Activated CD4-positive, alpha-beta T cell treated with anti-CD3 and anti-CD28 coated beads, Interleukin-2, amount 10 ng/mL, durations not matched to agents 7 days and 5 days (primary cell): ENCODE measurements around the gene KLK5. TPM values are rescaled to one million over a fixed set of nuclear protein-coding genes. Genes with fewer than 3 reads are reported as not detected.

Experiments
- total RNA-seq, 2 experiments: library from RNA; stranded (reverse); gene quantifications; one replicate each; pipeline ENCODE4 v1.2.3, GENCODE V29; 2021

The KLK5 gene
- total RNA-seq, 2 experiments from 2014 or later = not detected

Other genes starting within 250 kb of the KLK5 start
- not detected for gene SHANK1, start 233.2 kb downstream of the KLK5 start, total RNA-seq
- gene CLEC11A, start 229.7 kb downstream of the KLK5 start, total RNA-seq = 1 to 10 TPM; 1.3 to 1.5 TPM
- not detected for gene GPR32, start 182.6 kb downstream of the KLK5 start, total RNA-seq
- gene ACP4, start 162.6 kb downstream of the KLK5 start, total RNA-seq = not detected
- gene KLK1, start 129.3 kb downstream of the KLK5 start, total RNA-seq = 1 to 10 TPM in 1 of 2 experiments, under 1 TPM in 1; 0.75 to 1.1 TPM
- not detected for gene KLK15, start 119.5 kb downstream of the KLK5 start, total RNA-seq
- gene KLK3, start 98.1 kb downstream of the KLK5 start, total RNA-seq = not detected
- gene KLK2, start 79.6 kb downstream of the KLK5 start, total RNA-seq = not detected
- gene KLK4, start 41.6 kb downstream of the KLK5 start, total RNA-seq = not detected
- gene KLK6, start 16.6 kb upstream of the KLK5 start, total RNA-seq = not detected
- gene KLK7, start 30.9 kb upstream of the KLK5 start, total RNA-seq = not detected
- gene KLK8, start 48.6 kb upstream of the KLK5 start, total RNA-seq = not detected
- not detected for gene KLK10, start 66.7 kb upstream of the KLK5 start, total RNA-seq
- not detected for gene KLK11, start 73.6 kb upstream of the KLK5 start, total RNA-seq
- not detected for gene KLK12, start 82.0 kb upstream of the KLK5 start, total RNA-seq
- not detected for gene KLK13, start 112.1 kb upstream of the KLK5 start, total RNA-seq
- gene KLK14, start 129.8 kb upstream of the KLK5 start, total RNA-seq = under 1 TPM; 0.35 to 0.67 TPM
- 1 to 10 TPM; 8.5 to 10.0 TPM for gene CTU1, start 155.4 kb upstream of the KLK5 start, total RNA-seq
- gene SIGLEC9, start 171.9 kb upstream of the KLK5 start, total RNA-seq = under 1 TPM; 0.20 to 0.27 TPM
- gene SIGLEC7, start 189.3 kb upstream of the KLK5 start, total RNA-seq = not detected